Nucleus accumbens (tissue), 56 donors: Measurements from ENCODE around the gene SH3PXD2A.

ENCODE experiments used
- DNase-seq, 56 donors: peaks; one replicate each; lab custom pipeline; 2025; lab: John Stamatoyannopoulos, UW

SH3PXD2A gene

DNA sequence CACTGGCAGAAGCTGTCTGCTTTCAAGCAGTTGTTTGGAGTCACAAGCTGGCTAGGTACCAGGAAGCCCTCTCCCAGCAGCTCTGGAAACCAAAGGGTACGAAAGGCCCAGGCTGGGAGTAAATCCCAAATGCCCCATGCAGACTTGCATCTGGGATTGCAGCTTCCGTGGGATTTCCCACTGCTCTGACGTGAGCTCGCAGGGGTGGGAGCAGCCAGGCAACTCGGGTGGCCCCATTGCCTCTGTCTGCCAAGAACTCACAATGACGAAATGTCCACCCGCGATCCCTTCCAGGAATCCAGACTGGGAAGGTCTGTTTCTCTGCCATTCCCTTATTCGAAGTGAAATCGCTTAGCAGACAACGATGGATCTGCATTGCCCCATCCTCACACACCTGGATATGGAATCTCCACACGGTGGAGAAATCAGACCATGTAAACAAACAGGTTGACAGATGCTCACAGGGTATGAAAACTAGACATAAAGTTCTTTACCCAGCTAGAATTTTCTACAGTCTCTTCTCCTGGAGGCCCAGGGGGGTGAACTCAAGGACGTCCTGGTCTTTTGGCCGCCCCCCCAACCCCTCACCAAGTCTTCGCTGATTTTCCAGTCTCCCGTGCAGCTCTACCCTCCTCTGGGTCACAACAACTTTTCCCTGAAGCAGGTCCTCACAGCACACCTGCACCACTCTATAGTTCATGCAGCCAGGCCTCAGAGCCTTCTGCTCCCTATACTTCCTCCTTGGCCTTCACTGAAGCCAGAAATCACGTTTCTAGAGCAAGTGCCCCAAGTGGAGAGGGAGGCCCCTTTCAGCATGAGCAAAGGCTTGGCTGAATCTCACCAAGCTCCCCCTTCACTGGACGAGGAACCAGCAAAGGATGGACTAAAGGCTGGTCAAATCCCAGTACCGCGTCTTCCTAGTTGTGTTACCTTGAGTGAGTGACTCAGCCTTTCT is 20.0 kb downstream of the SH3PXD2A start:
- peak in 14 of 56 donors; percentile 14 to 47 (median 28) for DNase-seq

- DNase-seq, result no peak
These were observed 20.8 kb downstream of the SH3PXD2A start for GRCh38 chr10:103834436-103835095.

DNA sequence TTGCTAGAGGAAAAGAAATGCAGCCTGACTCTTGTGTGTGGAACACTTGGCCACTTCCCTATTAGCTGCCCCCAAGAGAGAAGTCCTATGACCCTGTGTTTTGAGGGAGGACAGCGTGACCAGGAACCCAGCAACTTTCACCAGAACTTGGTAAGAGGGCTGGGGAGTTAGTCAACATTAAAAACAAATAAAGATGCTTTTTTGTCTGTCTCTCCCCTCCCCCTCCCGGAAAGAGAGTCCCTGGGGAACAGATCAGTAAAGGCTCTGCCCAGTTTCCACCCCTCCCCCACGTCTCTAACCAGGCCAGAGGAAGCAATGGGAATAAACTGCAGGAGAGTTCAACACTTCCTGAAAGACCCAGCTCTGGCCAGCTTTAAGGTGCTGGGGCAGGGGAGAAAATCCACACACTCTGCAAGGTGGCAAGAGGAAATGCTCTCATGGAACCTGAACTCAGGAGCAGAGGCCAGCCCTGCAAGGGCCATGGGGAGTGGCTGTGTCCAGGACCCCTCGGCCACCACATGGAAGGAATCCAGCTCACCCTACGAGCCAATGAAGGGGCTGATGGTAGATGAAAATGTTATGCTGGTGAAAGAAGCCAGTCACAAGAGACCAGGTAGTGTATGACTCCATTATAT is 21.5 kb downstream of the SH3PXD2A start:
- DNase-seq, result peak in 4 of 56 donors; percentile 10 to 24 (median 18)

DNA sequence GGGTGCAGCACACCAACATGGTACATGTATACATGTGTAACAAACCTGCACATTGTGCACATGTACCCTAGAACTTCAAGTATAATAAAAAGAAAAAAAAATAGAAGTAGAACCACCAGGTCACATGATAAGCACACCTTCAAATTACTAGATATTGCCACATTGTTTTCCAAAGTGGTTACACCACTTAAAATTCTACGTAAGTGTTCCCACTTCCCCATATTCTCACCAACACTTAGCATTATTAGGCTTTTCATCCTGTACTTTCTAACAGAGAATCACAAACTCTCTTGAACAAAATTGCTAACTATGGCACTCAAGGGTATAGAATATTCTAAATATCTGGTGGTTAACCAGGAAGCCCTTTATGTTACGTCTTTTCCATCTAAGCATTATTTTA is 22.6 kb downstream of the SH3PXD2A start:
- no peak for DNase-seq

- DNase-seq, result no peak
These were observed 25.4 kb downstream of the SH3PXD2A start for GRCh38 chr10:103829838-103830465.

- no peak for DNase-seq
These were observed 26.1 kb downstream of the SH3PXD2A start for GRCh38 chr10:103829278-103829677.

GRCh38 chr10:103828587-103829197 is 26.7 kb downstream of the SH3PXD2A start:
- DNase-seq, result no peak

- DNase-seq, result no peak
These were observed 27.3 kb downstream of the SH3PXD2A start for GRCh38 chr10:103828107-103828506.

GRCh38 chr10:103826885-103827284 is 28.5 kb downstream of the SH3PXD2A start:
- no peak for DNase-seq

DNA sequence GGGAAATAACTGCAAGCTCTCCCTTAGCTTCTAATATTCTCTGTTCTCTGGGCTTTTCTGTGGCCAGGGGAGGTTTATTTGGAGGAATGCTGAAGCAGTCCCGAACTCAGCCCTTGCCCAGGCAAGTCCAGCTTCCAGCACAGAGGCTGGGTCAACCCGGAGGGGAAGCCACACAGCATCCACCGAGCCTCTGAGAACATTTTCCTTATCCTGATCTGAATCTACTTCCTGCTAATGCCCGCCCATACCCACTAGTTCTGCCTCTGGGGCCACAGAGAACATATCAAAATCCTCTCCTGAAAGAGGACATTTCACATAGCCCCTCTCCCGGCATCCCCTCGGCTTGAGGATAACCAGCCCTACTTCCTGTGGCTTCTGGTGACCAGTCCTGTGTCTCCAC is 31.1 kb downstream of the SH3PXD2A start:
- DNase-seq, result no peak

DNA sequence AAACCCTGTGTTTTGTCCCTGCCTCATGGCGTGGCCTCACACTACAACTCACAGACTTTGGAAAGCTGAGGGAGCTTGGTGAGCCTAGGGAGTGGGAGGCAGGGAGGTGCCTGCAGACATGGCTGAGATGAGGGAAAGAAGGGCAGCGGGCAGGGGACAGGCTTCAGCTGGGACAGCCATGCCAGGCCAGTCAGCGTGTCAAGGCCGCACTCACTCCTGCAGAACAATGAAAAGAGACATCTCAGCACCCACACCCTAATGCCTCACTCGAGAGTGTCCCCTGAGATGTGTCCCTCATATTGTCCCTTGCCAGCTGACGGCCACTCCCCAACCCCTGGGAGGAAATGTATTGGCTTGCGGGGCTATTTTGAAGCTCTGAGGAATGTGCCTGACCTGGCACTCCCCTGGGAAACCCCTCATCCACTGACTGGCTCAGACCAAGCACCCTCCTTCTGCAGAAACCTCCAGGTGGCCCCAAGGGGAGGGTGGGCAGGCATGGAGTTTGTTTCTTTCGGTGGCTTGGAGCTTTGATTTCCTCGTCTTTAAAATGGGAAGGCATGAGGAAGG is 31.6 kb downstream of the SH3PXD2A start:
- DNase-seq, result no peak

DNA sequence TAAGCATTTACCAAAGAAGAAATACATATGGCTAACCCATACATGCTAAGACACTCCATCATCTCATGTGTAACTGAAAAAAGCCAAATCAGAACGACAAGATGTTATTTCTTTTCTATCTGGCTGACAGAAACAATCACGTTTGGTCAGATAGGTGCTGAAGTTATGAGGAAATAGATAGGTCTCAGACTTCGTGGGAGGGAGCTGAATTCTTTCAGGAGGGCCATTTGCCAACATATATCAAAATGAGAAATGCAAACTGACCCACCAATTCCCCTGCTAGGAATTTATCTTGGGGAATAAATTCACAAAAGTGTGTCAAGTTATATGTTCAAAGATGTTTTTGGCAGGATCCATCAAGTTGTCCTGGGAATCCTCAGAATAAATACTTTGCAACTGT is 32.6 kb downstream of the SH3PXD2A start:
- DNase-seq, result no peak

- DNase-seq, result no peak
These were observed 33.2 kb downstream of the SH3PXD2A start for GRCh38 chr10:103822107-103822716.

DNA sequence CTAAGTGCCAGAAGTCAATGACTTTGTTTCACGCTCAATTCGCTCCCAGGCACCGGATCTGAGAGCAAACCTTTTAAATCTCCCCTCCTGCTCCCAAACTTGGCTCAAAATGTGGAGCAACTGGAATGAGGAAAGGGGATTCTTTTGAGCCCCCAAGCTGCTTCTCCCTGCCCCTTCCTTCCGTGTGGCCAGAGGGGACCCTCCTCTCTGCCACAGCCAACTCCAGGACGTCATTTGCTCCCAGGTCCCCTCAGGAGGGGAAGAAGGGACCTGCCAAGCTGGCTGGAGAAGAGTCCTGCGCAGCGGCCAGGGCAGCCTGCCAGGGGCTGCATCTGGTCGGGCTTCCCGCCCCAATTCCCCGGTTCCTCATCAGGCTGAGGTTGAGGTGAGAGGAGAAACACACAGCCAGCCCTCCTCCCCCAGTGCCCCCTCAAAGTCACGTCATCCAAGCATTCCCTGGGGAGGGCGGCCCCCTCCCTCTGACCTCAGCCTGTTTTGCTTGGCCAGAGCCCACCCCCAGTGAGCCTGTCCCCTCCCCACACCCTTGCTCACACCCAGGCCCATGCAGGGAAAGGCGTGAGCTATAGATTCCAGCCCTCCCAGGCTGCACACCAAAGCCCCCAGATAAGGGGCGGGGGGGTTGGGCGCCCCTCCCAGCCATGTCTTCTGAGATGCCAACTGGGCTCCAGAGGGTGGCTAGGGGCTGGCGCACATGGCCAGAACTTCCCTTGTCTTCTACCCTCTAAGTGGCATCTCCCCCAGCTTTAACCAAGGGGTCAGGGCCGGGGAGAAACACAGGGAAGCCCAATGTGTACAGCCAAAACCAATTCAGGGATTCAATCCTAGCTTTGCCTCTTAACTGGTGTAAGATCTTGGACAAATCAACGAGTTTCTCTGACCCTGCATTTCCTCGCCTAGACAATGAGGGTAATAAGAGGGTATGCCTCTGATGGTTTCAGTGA is 35.0 kb downstream of the SH3PXD2A start:
- peak in 1 of 56 donors; percentile 5 for DNase-seq

DNA sequence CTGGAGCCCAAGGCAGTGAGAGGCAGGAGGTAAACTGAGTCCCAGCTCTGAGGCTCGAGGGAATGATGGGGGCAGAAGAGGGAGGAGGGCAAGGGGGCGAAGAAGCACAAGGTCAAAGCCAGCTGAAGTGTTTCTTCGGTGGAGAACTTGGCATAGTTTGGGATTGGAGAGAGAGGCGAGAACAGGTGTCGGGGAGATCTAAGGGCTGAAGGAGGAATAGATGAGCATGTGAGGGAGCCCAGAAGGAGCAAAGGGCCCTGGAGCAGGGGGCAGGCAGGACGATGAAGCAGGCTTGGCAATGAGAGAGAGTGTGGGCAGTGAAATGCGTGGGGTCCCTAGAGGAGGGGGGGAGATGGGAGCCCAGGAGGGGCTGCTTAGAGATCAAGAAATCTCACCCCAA is 35.9 kb downstream of the SH3PXD2A start:
- no peak for DNase-seq

- no peak for DNase-seq
These were observed 36.5 kb downstream of the SH3PXD2A start for GRCh38 chr10:103818765-103819374.

DNA sequence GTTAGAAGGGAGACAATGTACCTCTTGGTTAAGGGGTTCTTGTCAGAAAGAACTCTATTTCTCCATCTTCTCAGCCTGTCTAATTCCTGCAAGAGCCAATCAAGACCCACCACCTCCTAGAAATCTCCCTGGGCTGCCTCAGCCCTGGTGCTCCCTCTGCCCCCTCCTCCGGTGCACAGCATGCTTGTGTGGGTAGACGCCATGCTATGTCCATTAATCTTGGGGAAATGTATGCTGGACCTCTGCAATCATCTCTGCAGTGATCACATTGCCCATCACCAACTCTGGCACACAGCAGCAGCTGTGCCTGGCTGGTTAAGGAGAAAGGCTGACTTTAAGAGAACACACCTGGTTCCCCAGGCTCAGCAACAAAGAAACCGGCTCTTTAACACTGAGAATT is 37.3 kb downstream of the SH3PXD2A start:
- no peak for DNase-seq

GRCh38 chr10:103816431-103816830 is 38.9 kb downstream of the SH3PXD2A start:
- DNase-seq, result peak in 7 of 56 donors; percentile 5 to 50 (median 16)
